Sigmoid colon (tissue), 7 donors: ENCODE data around the gene APPL1. TPM values are rescaled to one million over a fixed set of nuclear protein-coding genes. Genes with fewer than 3 reads are reported as not detected.

Experiments used
- DNase-seq: peaks from one replicate; pipeline ENCODE4 v3.0.0-alpha.2; 2019
- H3K27ac ChIP-seq, 4 donors: fragments of 200-600 bp; sonication (generic); one replicate each; pipeline ENCODE4 v1.5.1; 2016 to 2019; ENCODE audit warnings: mild to moderate bottlenecking in 1 of 4
- H3K27me3 ChIP-seq, 3 donors: fragments of 200-600 bp; sonication (generic); one replicate each; pipeline ENCODE4 v1.5.1; 2019; ENCODE audit warnings: mild to moderate bottlenecking in 1 of 3
- H3K36me3 ChIP-seq, 4 donors: fragments of 200-600 bp; sonication (generic); one replicate each; pipeline ENCODE4 v1.5.1; 2016 to 2019
- H3K4me1 ChIP-seq, 4 donors: fragments of 200-600 bp; sonication (generic); one replicate each; pipeline ENCODE4 v1.5.1; 2017 to 2019
- H3K4me3 ChIP-seq, 4 donors: fragments of 200-600 bp; sonication (generic); one replicate each; pipeline ENCODE4 v1.5.1; 2017 to 2019; ENCODE audit warnings: mild to moderate bottlenecking in 2 of 4, moderate library complexity in 1 of 4
- H3K9me3 ChIP-seq, 4 donors: fragments of 200-600 bp in 3 of 4; sonication (generic) in 3 of 4; one replicate each; pipeline versions ENCODE4 v1.5.1 to v1.6.1; 2013 to 2019
- CTCF ChIP-seq, 4 experiments: fragments of 450-650 bp in 3 of 4; fragments of 200-600 bp in 1 of 4; IDR thresholded peaks; one replicate each; pipeline ENCODE4 v1.5.1; 2016 to 2019; ENCODE audit warnings: antibody characterized with exemption in 4 of 4, mild to moderate bottlenecking in 3 of 4, moderate library complexity in 2 of 4
- EP300 ChIP-seq, 4 donors: sonication (generic); formaldehyde crosslinking; IDR thresholded peaks; one replicate each; pipeline ENCODE4 v1.6.1; 2017; ENCODE audit warnings: antibody characterized with exemption in 4 of 4
- POLR2A ChIP-seq, 2 donors: fragments of 450-650 bp; IDR thresholded peaks; one replicate each; pipeline ENCODE4 v1.6.1; 2016; ENCODE audit warnings: antibody characterized with exemption in 2 of 2, mild to moderate bottlenecking in 2 of 2, moderate library complexity in 2 of 2
- POLR2AphosphoS5 ChIP-seq, 4 donors: sonication (generic); formaldehyde crosslinking; IDR thresholded peaks; one replicate each; pipeline ENCODE4 v1.6.1; 2017; ENCODE audit warnings: antibody characterized with exemption in 4 of 4
- WGBS, 2 donors: extraction: QIAGEN DNeasy Blood & Tissue Kit; methylation state at CpG; one replicate each; pipeline ENCODE4 v1.1.7; 2013; 5-methylcytosine and 5-hydroxymethylcytosine counted together
- intact Hi-C: fragments of 100-400 bp; cut with DNase I; formaldehyde crosslinking; loops from one replicate; pipeline ENCODE4 v1.15.1; 2023
- polyA plus RNA-seq, 3 donors: library from polyadenylated mRNA; stranded (reverse); fragments of 200-250 nt; gene quantifications; one replicate each; pipeline ENCODE4 v1.2.3, GENCODE V29; 2013
- total RNA-seq, 4 donors: library from RNA; depleted of rRNA; stranded (reverse); fragments of >200 nt; gene quantifications; one replicate each; pipeline ENCODE4 v1.1.0, GENCODE V29; 2016
- donor health status: healthy with polysubstance abuse.
- donor health status: Bipolar disorder and iron deficiency.
- donor health status: healthy.

APPL1 gene
- total and polyA plus RNA-seq, 7 donors, result 12.6 to 63.7 (median 34.9) TPM

GRCh38 chr3:57287205-57287604 is 59.7 kb downstream of the APPL1 start:
- DNase-seq, result no peak
- H3K27ac ChIP-seq, result no peak overlapping the region
- no peak for TF ChIP-seq EP300 (IDR thresholded peaks at IDR 0.05)
- no peak for TF ChIP-seq POLR2AphosphoS5 (IDR thresholded peaks at IDR 0.05)
- TF ChIP-seq POLR2A (IDR thresholded peaks at IDR 0.05), result no peak
- TF ChIP-seq CTCF (IDR thresholded peaks at IDR 0.05), result no peak
- H3K4me1 ChIP-seq, result no peaks in the 10 kb centered on the region
- H3K4me3 ChIP-seq, result no peak overlapping the region
- H3K9me3 ChIP-seq, result no peaks in the 10 kb centered on the region
- intact Hi-C loops, result no loop called here
- 42 to 90% methylated on average over 2 of the region's 2 CpGs for WGBS, 2 donors
- no peaks in the 10 kb centered on the region for H3K27me3 ChIP-seq
- H3K36me3 ChIP-seq, result no peaks in the 10 kb centered on the region

GRCh38 chr3:57288403-57288802 is 60.9 kb downstream of the APPL1 start:
- Histone ChIP-seq H3K36me3 (no peaks in the 10 kb centered on the region), H3K4me3 (no peak overlapping the region), H3K27me3 (no peaks in the 10 kb centered on the region), H3K9me3 (no peaks in the 10 kb centered on the region), H3K4me1 (no peaks in the 10 kb centered on the region), H3K27ac (no peak overlapping the region)
- TF ChIP-seq EP300 (IDR thresholded peaks at IDR 0.05) (no peak), POLR2AphosphoS5 (IDR thresholded peaks at IDR 0.05) (no peak), CTCF (IDR thresholded peaks at IDR 0.05) (no peak), POLR2A (IDR thresholded peaks at IDR 0.05) (no peak)
- DNase-seq, result no peak
- intact Hi-C loops, result no loop called here
- WGBS, 2 donors, result 88 to 93% methylated on average over 9 of the region's 9 CpGs

GRCh38 chr3:57292159-57292896 is 64.8 kb downstream of the APPL1 start, which contains the start of gene ASB14:
TSS of gene ASB14 (minus strand) at chr3:57292685. CDS start at chr3:57292033, 652 bp downstream.
- Histone ChIP-seq H3K4me3 (no peak within 1 kb of the TSS), H3K36me3 (no peaks in the 10 kb centered on the region), H3K4me1 (no peaks in the 10 kb centered on the region), H3K27me3 (no peaks in the 10 kb centered on the region), H3K9me3 (no peaks in the 10 kb centered on the region), H3K27ac (no peak within 1 kb of the TSS)
- 95 to 97% methylated on average over 1 of the region's 1 CpG for WGBS, 2 donors
- TF ChIP-seq POLR2A (IDR thresholded peaks at IDR 0.05), result no peak
- no peak for TF ChIP-seq POLR2AphosphoS5 (IDR thresholded peaks at IDR 0.05)
- TF ChIP-seq CTCF (IDR thresholded peaks at IDR 0.05), result no peak
- no peak for TF ChIP-seq EP300 (IDR thresholded peaks at IDR 0.05)
- DNase-seq, result no peak
- intact Hi-C loops, result no loop called here

- TF ChIP-seq POLR2A (IDR thresholded peaks at IDR 0.05) (no peak), EP300 (IDR thresholded peaks at IDR 0.05) (no peak), POLR2AphosphoS5 (IDR thresholded peaks at IDR 0.05) (no peak), CTCF (IDR thresholded peaks at IDR 0.05) (no peak)
- DNase-seq, result no peak
- Histone ChIP-seq H3K27ac (no peak overlapping the region), H3K4me1 (no peaks in the 10 kb centered on the region), H3K9me3 (no peaks in the 10 kb centered on the region), H3K27me3 (no peaks in the 10 kb centered on the region), H3K36me3 (no peaks in the 10 kb centered on the region), H3K4me3 (no peak overlapping the region)
- 93 to 94% methylated on average over 4 of the region's 4 CpGs for WGBS, 2 donors
- intact Hi-C loops, result no loop called here
Measured at GRCh38 chr3:57292897-57293526, 65.5 kb downstream of the APPL1 start.
